ENCODE measurements around the gene RAPGEF2. TPM values are rescaled to one million over a fixed set of nuclear protein-coding genes. Genes with fewer than 3 reads are reported as not detected.

Gene RAPGEF2
- total and polyA plus RNA-seq, 10 of the 15 experiments (the other 5 are each of a cell fraction or from before 2014, with no cell fraction given), result 0.31 to 24.0 (median 2.9) TPM

- ATAC-seq (peak; percentile 81), DNase-seq (ENCODE audit: low read depth, low spot score) (no peak), FAIRE-seq (no peak)
- TF ChIP-seq HDAC2 (IDR thresholded peaks at IDR 0.05) (no peak), MXI1 (IDR thresholded peaks at IDR 0.05; ENCODE audit: low read depth, low read length) (0 out of 2 replicates have a peak, but pooled peaks have one; percentile 49), EP300 (IDR thresholded peaks at IDR 0.05; ENCODE audit: borderline replicate concordance in 1 of 2, control insufficient read depth in 1 of 2, low read depth in 2 of 2, low read length in 2 of 2) (0 out of 4 replicates have a peak, but pooled peaks of 1 of the 2 experiments have one; percentile 19), CBX5 (IDR thresholded peaks at IDR 0.05; ENCODE audit: low read depth) (no peak), RAD51 (IDR thresholded peaks at IDR 0.05) (0 out of 2 replicates have a peak, but pooled peaks have one; percentile 22)
- Histone ChIP-seq H3K9me3 (replicated peaks; ENCODE audit: control insufficient read depth, insufficient read depth, low read length) (no peaks in the 10 kb centered on the region; the same call in 2 of the 3 replicates), H3K27ac (ENCODE audit: control insufficient read depth, insufficient read depth) (0 out of 2 replicates have a peak overlapping the region, but pooled peaks have one; percentile 13), H3K4me2 (ENCODE audit: control insufficient read depth, insufficient read depth) (peak overlapping the region; percentile 59), H2AFZ (ENCODE audit: control insufficient read depth, low read depth, low read length) (no peak overlapping the region), H3K36me3 (ENCODE audit: control insufficient read depth in 2 of 2, insufficient read depth in 2 of 2, low read length in 1 of 2) (no peaks in the 10 kb centered on the region), H3K9ac (ENCODE audit: control insufficient read depth, insufficient read depth, low read length) (no peak overlapping the region), H4K20me1 (ENCODE audit: control insufficient read depth, insufficient read depth) (no peaks in the 10 kb centered on the region; the same call in 1 of the 2 replicates), H3K4me1 (ENCODE audit: control insufficient read depth, insufficient read depth, low read length) (peaks cover 22% of the 10 kb centered on the region), H3K4me3 (no peak overlapping the region), H3K79me2 (ENCODE audit: control insufficient read depth, insufficient read depth, low read length) (peaks cover 61% of the 10 kb centered on the region), H3K27me3 (replicated peaks in 1 of 2; ENCODE audit: control insufficient read depth in 2 of 2, insufficient read depth in 2 of 2, low read length in 1 of 2) (no peaks in the 10 kb centered on the region)
- no TSS peak for BruUV-seq (replicated peaks)
- POLR2A ChIA-PET, result no interaction called here
- CTCF ChIA-PET, result interaction anchor here (1.1 to 1.6 kb wide), 3 partner anchors 12 to 44 kb away, joined by 3 to 4 read pairs (median 3); no protein-coding TSS in a partner anchor
- SMC1A ChIA-PET (ENCODE audit: uncharacterized antibody, unreplicated experiment), result interaction anchor here (0.6 to 2.6 kb wide), 9 partner anchors 9 to 345 kb away, joined by 3 to 7 read pairs (median 3); no protein-coding TSS in a partner anchor
- RAD21 ChIA-PET (ENCODE audit: unreplicated experiment), result interaction anchor here (0.6 to 1.0 kb wide), 4 partner anchors 12 to 102 kb away, joined by 3 to 4 read pairs (median 3); no protein-coding TSS in a partner anchor
- in situ Hi-C loops (cut with MboI), result no loop called here
- intact Hi-C loops (cut with micrococcal nuclease; ENCODE audit: unreplicated experiment), result no loop called here
- 58% methylated on average over 4 of the region's 4 CpGs for WGBS (ENCODE audit: insufficient coverage, insufficient replicate concordance, low lambda C conversion rate, missing lambda C conversion rate)
These were observed 48.0 kb downstream of the RAPGEF2 start for GRCh38 chr4:159150821-159151390.

GRCh38 chr4:159151689-159152088 is 48.8 kb downstream of the RAPGEF2 start:
- H3K4me2 ChIP-seq (ENCODE audit: control insufficient read depth, insufficient read depth), result no peak overlapping the region
- no peak overlapping the region for H3K27ac ChIP-seq (ENCODE audit: control insufficient read depth, insufficient read depth)
- H3K9me3 ChIP-seq (replicated peaks; ENCODE audit: control insufficient read depth, insufficient read depth, low read length), result no peaks in the 10 kb centered on the region; the same call in 2 of the 3 replicates
- ChIA-PET CTCF (interaction anchor here (1.1 to 1.6 kb wide), 2 partner anchors 11 to 45 kb away, joined by 3 read pairs; no protein-coding TSS in a partner anchor), POLR2A (no interaction called here), RAD21 (ENCODE audit: unreplicated experiment) (interaction anchor here (0.6 to 1.0 kb wide), 4 partner anchors 12 to 103 kb away, joined by 3 to 4 read pairs (median 3); no protein-coding TSS in a partner anchor), SMC1A (ENCODE audit: uncharacterized antibody, unreplicated experiment) (interaction anchor here (0.7 to 2.6 kb wide), 5 partner anchors 11 to 250 kb away, joined by 3 to 7 read pairs (median 3); no protein-coding TSS in a partner anchor)
- H3K79me2 ChIP-seq (ENCODE audit: control insufficient read depth, insufficient read depth, low read length), result peaks cover 59% of the 10 kb centered on the region
- H3K9ac ChIP-seq (ENCODE audit: control insufficient read depth, insufficient read depth, low read length), result no peak overlapping the region
- DNase-seq (ENCODE audit: low read depth, low spot score) (no peak), ATAC-seq (peak; percentile 21; the same call in 1 of the 3 replicates), FAIRE-seq (no peak)
- no peaks in the 10 kb centered on the region for H3K36me3 ChIP-seq (ENCODE audit: control insufficient read depth in 2 of 2, insufficient read depth in 2 of 2, low read length in 1 of 2)
- no peaks in the 10 kb centered on the region for H3K27me3 ChIP-seq (replicated peaks in 1 of 2; ENCODE audit: control insufficient read depth in 2 of 2, insufficient read depth in 2 of 2, low read length in 1 of 2)
- H3K4me3 ChIP-seq, result no peak overlapping the region
- no TSS peak for BruUV-seq (replicated peaks)
- intact Hi-C loops (cut with micrococcal nuclease; ENCODE audit: unreplicated experiment), result no loop called here
- no peak overlapping the region for H2AFZ ChIP-seq (ENCODE audit: control insufficient read depth, low read depth, low read length)
- TF ChIP-seq ZNF217 (IDR thresholded peaks at IDR 0.05), result no peak
- TF ChIP-seq CHD2 (IDR thresholded peaks at IDR 0.05; ENCODE audit: borderline replicate concordance, low read depth, low read length), result no peak
- no peak for TF ChIP-seq BCL11A (IDR thresholded peaks at IDR 0.05; ENCODE audit: low read depth, low read length)
- no peak for TF ChIP-seq IRF5 (IDR thresholded peaks at IDR 0.05; ENCODE audit: borderline replicate concordance)
- TF ChIP-seq CBX3 (IDR thresholded peaks at IDR 0.05; ENCODE audit: borderline replicate concordance, low read depth), result no peak
- in situ Hi-C loops (cut with MboI), result no loop called here
- 92% methylated on average over 1 of the region's 1 CpG for WGBS (ENCODE audit: insufficient coverage, insufficient replicate concordance, low lambda C conversion rate, missing lambda C conversion rate)
- peaks cover 22% of the 10 kb centered on the region for H3K4me1 ChIP-seq (ENCODE audit: control insufficient read depth, insufficient read depth, low read length)
- H4K20me1 ChIP-seq (ENCODE audit: control insufficient read depth, insufficient read depth), result no peaks in the 10 kb centered on the region; the same call in 1 of the 2 replicates
